Astrocyte of the hippocampus (primary cell): ENCODE data around the gene SLC9A6.

ENCODE experiments used
- DNase-seq: peaks from one replicate; pipeline ENCODE4 v3.0.0; 2011; ENCODE audit warnings: low read depth, low spot score

Gene SLC9A6

DNA sequence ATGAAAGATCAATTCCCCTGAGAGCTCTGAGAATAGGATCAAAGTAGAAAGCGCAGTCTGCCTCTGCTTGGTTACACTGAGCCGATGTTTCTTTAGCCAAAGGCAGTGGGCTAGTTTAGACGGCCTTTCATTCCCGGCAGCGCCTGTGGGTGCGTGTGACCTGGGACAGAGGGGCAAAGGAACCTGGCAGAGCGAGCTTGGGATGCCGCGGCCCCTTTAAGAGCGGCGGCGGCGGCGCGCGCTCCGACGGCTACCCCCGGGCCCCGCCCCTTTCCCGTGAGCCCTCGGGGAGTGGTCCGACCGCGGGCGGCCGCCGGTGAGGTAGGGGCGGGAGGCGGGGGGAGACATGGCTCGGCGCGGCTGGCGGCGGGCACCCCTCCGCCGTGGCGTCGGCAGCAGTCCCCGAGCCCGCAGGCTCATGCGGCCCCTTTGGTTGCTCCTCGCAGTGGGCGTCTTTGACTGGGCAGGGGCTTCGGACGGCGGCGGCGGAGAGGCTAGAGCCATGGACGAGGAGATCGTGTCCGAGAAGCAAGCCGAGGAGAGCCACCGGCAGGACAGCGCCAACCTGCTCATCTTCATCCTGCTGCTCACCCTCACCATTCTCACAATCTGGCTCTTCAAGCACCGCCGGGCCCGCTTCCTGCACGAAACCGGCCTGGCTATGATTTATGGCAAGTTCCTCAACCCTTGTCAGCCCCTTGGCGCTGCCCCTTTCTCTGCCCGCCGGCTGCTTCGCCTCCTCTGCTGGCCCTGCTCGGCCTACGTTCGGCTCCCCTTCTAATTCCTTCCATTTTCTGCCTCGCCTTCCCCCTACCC, at the start of gene SLC9A6:
TSS of gene SLC9A6 (plus strand) at position 279 of the 816 bp plus-strand sequence. CDS start at position 503, 224 bp downstream.
- peak; percentile 79 for DNase-seq

DNA sequence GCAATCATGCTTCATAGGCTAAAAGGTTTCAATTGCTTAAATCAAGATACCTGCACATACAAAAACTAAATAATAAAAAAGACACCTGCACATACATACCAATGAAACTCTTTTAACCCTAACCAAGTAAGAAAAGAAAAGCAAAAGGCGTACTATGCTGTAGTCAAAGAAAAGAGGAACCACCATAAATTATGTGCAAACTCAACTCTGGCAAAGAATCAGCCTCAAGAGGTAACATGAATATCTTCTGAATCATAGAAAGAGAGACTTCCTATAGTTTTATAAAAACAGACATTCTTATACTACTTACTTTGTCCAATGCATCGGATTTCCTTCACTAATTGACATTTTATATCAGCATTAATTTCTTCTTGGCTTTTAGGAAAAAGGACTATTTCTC, 40.7 kb upstream of the SLC9A6 start:
- DNase-seq: no peak

DNA sequence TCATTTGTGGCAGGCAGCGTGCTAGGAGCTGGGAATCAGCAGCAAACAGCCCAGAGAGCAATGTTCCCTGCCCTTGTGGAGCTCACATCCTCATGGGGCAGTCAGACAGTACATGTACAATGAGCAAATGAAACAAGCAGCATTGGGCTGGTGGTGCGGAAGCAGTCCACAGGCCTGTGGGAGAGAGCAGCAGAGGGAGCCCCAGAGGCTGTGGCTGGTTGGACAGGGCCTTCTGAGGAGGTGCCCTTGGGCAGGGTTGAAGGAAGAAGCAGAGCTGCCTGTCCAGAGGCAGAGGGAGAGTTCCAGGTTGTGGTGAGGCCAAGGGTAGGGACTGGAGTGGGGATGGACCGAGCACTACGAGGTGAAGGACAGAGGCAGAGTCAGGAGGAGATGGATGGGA, 33.9 kb upstream of the SLC9A6 start:
- no peak for DNase-seq

DNA sequence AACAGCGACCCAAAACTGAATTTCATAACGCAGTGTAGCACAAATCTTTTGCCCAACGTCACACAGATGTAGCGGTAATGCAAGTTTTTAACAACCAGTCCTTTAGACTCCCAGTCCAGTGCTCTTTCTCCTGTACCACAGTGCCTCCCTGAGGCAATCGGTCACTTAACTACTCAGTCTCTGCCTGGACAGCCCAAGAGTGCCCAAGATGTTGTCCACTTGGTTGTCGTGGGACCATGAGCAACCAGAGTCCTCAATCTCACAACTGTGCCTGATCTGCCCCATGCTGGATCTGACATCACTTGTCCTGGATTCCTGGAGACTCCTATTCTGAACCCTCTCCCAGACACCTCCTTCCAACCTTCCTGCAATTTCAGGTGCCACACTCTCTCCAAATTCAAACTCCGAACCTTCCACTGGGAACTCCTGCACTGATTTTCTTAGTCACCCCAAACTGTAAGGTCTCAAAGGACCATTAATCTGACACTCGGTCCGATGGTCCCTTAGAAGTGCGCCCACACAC, 12.1 kb upstream of the SLC9A6 start:
- DNase-seq: peak; percentile 23

DNA sequence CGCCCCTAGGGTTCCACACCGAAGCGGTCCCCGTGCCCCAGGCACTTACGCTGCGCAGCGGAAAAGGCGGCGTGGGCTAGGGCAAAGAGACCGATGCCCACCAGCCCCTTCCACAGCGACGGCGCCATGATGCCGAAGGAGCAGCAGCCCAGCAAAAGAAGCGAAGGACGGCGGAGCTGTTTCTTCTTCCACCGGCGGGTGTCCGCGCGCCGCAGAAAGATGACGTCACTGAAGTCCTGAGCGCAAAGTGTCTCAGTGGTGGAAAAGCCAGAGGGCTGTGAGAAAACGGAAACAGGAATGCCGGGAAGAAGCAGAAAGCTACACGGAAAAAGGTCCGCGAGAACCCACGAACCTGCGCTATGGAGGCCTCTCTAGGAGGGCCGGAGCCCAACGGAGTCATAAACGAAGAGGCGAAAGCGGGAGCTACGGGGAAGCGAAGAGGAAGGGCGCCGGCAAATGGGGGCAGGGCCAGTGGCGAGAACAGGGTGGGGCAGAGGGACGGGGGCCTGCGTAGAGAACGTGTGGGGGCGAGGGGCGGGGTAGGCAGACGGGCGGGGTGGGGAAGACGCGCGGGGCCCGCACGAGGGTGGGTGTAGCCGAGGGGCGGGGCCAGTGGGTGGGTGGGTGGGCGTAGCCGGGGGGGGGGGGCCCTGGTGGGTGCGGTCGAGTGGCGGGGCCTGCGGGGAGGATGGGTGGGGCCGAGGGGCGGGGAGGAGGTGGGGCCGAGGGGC, 11.5 kb upstream of the SLC9A6 start, which contains the start of gene MMGT1:
TSS of gene MMGT1 (minus strand) at position 441 of the 731 bp plus-strand sequence. CDS start at position 128, 313 bp downstream.
- peak; percentile 87 for DNase-seq

DNA sequence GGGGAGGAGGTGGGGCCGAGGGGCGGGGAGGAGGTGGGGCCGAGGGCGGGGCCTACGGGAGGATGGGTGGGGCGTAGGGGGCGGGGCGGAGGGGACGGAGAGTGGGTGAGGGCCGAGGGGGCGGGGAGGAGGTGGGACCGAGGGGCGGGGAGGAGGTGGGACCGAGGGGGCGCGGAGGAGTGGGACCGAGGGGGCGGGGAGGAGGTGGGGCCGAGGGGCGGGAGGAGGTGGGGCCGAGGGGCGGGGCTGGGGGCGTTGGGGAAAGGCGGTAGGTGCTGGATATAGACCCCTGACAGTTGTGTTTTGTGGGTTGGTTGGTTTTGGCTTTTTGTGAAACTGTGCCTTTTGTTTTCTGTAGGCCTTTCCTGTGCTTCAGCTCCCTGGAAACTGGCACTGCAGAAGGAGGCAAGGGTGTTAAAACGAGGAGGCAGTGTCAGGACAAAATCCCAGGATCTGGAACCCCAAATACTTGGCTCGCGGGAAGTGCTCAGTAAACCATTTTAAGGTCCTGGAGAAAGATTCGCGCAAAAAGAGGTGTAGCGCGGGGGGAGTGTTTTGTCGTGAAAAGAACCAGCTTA, 10.9 kb upstream of the SLC9A6 start:
- peak; percentile 82 for DNase-seq

DNA sequence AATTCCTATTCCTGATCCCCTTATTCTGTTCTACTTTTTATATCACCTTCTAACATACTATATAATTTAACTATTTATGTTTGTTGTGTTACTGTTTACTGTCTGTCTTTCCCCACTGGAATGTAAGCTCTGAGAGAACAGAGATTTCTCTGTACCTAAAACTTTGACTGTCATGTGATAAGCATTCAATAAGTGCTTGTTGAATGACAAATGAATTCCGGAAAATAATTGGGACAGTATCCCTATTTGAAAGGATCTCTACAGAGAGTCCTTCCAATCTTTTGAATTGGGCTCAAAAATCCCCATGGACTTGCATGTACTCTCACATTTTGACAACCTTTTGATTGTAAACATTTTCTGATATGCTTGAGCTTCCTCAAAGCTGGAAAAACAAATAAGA, 9.8 kb upstream of the SLC9A6 start:
- DNase-seq: no peak

DNA sequence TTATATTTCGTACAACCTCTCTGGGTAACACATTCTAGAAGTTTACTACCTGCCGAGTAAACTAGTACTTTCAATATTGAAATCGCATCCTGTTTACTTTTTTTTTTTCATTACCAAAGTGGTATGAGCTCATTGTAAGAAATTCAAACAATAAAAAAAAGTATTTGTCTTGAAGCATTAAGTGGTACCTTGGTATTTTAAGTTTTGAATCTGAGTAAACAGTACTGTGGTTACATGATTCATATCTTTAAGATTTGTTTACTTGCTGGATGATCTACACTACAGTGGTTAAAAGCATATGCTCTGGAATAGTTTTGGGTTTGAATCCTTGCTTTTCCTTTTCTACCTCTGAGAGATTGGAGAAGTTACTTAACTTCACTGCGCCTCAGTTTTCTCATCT, 7.6 kb upstream of the SLC9A6 start:
- no peak for DNase-seq

DNA sequence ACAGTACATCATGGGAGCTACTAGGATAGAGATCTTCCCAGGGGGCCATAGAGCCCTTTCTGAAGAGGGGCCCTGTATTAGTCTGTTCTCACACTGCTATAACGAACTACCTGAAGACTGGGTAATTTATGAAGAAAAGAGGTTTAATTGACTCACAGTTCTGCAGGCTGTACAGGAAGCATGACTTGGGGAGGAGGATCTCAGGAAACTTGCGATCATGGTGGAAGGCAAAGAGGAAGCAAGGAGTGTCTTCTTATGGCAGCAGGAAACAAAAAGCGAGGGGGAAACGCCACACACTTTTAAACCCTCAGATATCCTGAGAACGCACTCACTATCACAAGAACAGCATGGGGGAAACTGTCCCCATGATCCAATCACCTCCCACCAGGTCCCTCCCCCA, 4.2 kb upstream of the SLC9A6 start:
- no peak for DNase-seq

DNA sequence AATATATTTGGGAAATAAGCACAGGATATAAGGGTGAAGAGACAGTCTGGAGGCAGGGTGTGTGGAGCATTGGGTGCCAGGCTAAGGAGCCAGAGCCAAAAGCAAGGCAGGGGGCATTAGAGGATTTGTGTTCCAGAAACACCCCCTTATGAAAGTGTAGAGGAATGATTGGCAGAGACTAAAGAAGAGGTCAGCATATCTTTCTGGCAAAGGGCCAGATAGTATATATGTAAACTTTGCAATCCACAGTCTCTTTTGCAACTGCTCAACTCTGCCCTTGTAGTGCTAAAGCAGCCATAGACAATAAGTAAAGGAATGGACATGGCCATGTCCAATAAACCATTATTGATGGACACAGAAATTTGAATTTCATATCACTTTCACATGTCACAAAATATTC, 3.6 kb upstream of the SLC9A6 start:
- no peak for DNase-seq

DNA sequence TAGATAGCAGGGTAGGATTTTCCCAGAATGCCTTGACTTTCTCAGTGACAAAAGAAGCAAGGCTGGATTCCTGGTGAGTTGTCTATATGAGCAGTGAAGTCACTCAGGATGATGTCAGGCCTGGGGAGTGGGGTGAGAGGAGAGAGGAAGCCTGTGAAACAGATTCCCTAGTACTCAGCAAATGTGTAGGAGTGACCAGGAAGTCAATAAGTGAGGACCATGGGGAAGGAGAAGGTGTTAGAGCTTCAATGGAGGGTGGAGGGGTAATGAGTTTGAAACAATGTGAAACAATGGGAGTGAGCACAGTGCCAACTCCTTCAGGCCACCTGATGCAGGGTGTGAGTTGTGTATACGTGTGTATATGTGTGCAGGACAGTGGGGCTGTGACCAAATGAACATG, 2.4 kb upstream of the SLC9A6 start:
- DNase-seq: no peak

DNA sequence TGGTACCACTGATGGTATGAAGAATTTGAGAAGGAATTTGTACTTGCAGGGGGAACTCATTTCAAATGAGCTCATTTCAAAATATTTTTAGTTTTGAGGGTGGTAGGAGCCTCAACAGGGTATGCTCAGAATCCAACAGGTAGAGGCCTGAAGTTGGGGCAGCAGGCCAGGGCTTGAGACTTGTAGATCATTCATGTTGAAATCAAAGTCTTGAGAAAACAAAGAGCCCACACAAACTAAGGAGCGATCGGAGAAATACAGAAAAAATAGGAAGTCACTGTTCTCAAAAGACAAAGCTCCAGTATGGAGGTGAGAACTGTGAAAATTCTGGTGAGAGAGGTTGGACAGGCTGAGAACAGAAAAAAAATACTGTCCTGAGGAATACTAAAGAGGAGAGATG, 979 bp upstream of the SLC9A6 start:
- DNase-seq: no peak

DNA sequence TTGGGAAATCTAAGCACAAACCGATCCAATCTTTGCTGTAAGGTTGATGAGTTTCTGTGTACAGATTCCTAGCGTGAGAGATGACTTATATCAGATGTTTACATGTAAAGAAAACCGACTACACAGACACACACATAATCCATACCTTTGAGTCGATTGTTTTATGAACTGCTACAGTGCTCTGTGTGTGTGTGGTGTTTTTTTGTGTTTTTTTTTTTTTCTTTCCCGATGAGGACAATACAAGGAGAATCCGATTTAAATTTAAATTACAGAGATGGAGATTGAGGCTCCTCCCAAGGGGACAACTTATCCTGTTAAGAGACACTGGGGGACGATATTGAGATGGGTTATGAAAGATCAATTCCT, 461 bp upstream of the SLC9A6 start:
- peak; percentile 11 for DNase-seq

DNA sequence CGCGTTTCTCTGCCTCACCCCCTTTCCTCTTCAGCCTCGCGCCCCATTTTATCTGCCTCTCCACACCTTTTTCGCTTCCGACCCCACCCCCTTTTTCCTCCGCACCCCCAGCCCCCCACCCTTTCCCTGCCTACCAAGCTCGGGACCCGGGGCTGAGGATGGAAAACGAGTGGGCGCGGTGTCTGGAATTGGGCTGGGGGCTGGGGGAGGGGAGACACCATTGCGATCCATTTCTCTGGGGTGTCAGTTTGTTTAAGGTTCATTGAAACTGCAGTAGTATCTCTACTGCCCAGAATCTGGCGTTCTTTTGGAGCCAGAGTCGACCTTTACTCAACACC, 707 bp downstream of the SLC9A6 start:
- no peak for DNase-seq

DNA sequence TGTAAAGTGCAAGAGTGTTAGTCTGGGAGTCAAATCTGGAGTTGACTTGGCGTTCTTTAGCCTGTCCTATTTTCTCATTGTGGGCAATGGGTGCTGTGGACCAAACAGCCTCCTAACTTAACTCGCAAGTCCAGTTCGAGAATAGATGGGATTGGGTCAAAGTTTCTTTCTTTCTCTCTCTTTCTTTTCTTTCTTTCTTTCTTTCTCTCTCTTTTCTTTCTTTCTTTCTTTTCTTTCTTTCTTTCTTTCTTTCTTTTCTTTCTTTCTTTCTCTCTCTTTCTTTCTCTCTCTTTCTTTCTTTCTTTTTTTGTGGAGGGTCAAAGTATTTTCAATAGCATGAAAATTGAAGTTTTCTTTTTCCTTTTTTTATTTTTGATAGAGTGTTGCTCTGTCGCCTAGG, 3.0 kb downstream of the SLC9A6 start:
- DNase-seq: no peak

DNA sequence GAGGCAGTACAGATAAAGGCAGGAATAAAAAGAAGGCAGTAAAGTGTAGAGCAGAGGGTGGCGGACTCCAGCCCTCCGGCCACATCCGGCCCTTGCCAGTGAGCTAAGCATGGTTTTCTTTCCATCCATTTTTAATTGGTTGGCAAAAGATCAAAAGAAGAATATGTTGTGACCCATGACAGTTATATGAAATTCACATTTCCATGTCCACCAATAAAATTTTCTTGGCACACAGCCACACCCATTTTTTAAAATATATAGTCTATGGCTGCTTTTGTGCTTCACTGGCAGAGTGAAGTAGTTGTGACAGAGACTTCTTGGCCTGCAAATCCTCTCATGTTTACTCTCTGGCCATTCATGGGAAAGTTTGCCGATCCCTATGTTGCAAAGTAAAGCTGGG, 29.8 kb downstream of the SLC9A6 start:
- DNase-seq: no peak

DNA sequence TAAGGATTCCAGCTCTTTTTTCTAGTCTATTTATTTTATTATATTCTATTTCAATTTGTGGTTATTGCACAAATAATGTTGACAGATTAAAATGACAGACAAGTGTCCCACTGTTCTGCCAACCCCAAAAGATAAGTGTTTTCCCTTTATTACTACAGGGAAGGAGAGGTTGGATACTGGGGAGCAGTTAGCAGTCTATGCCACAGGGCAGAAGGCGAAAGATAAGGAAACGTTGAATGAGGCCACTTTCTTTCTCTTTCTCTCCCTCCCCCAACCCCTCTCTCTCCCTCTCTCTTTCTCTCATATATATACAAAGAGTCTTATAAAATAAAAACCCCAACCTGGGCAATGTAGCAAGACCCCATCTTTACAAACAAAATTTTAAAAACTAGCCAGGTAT, 31.6 kb downstream of the SLC9A6 start:
- DNase-seq: no peak

DNA sequence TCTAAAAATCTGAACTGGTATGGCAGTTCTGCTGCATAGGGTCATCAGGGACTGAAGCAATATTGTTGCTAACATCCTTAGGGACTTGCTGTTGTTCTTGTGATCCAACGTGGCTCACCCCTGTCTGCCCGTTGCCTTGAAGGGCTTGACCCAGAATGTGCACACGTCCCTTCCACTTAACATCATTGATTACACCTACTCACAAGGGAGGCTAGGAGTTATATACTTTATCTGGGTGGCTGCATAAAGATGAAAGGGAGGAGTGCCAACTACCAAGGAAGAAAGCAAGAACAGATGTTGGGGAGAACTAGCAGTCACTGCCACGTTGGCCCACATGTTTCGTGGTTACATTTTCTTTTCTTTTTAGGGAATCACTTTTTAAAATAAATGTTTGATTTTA, 34.0 kb downstream of the SLC9A6 start:
- DNase-seq: no peak

DNA sequence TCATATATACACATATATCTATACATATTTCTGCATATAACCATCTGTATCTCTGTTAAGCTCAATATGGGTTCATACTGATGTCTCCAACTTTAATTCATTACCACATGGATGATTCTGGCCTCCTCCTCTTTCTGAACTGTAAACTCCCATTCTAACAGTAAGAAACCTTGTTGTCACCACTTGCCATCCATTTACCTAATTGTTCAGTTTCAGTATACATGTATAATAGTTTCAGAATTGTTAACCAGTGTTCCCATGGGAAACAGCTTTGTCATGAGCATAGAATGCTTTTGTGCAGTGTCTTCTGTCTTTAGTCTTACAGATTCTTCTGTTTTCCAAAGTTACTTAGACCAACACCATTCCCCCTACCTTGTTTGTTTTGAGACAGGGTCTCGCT, 35.9 kb downstream of the SLC9A6 start:
- DNase-seq: no peak

DNA sequence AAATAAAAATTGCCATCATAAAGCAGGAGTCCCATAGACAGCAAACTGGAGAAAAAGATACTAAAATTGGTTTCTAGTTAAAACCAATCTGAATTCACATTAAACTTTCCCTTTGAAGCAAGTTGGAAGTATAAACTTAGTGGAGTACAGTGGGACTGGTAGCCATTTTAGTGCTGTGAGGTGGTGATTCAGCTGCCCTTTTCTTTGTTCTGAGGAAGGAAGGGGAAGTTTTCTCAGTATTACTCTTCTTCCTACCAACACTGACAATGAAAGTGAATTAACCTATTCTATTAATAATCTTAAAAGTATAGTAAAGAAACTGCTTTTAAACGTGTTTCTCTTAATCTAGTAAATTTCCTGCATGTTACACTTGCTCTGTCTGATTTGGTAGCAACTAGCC, 36.7 kb downstream of the SLC9A6 start:
- DNase-seq: no peak

DNA sequence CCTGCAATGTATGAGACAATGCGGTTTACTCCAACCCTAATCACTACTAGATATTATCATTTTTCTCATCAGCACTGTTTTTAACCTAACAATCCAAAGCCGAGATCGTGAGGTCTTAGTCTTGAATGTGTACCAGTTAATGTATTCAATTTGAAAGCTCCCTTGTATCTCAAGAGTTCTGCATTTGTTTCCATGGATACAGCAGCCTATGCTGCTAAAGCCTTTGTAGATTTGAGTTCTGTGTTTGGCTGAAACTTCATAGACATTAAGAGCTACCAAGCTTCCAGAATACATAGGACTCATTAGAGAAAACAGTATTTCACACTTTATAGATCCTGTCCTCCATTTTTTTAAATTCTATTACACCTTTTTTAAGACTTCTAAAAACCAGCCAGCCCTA, 39.9 kb downstream of the SLC9A6 start:
- no peak for DNase-seq

DNA sequence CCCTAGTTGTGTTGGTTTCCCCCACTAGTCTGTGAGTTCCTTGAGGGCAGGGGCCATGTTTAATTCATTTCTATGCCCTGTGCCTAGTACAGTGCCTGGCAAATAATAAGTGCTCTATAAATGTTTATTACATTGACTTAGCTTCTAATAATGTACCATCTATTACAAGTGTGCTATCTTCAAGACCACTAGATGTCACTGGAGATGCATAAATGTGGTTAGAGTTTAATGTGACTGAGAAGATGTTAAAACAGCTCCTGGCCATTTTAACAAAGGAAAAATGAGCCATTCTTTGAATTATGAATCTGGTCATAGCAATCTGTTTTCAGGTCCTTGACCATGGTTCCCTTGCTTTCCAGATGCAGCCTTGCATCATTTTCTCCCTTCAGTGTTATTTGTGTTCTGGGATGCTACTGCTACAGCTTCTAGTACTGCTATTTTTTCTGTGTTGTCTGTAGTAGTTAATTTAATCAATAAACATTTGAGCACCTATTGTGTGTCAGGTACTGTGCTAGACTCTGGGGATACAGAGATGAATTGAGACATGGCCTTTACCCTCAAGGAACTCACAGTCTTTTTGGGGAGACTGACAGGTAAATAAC, 43.2 kb downstream of the SLC9A6 start:
- DNase-seq: peak; percentile 72
